HG02981 (cell line): Measurements from ENCODE around the gene TSNAXIP1.
"Not testable (repeated sequence)": the region's sequence is repeated elsewhere in the genome, so short reads cannot be mapped to it uniquely, and the experiment has no call there.

Experiments
- ATAC-seq: cut with Tn5 transposase; IDR thresholded peaks from one replicate; pipeline ENCODE4 v1.9.1; 2021; ENCODE audit warnings: mild to moderate bottlenecking, moderate library complexity; ENCODE audit not compliant: unreplicated experiment

The TSNAXIP1 gene

GRCh38 chr16:67833415-67834241 is 26.9 kb downstream of the TSNAXIP1 start:
- peak; percentile 94 for ATAC-seq

GRCh38 chr16:67834242-67834614 is 27.5 kb downstream of the TSNAXIP1 start:
- ATAC-seq: no peak

GRCh38 chr16:67837190-67837589 is 30.5 kb downstream of the TSNAXIP1 start:
- ATAC-seq: not testable (repeated sequence)

DNA sequence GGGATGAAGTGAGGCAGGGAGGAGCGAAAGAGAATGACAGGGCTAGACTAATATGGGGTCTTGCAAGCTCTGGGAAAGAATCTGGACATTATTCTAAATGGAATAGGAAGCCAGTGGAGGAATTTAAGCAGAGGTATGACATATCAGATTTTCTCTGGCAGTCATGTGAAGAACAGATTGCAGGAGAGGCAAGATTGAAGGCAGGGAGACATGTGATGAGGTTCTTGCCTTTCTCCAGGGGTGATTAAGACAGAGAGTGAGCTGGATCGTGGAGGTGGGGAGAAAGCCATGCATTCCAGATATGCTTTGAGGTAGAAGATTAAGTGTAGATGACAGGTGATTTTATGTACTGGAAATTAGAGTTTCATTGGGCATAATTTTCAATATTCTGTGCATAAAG is 31.1 kb downstream of the TSNAXIP1 start:
- no peak for ATAC-seq

- no peak for ATAC-seq
Observed at GRCh38 chr16:67841198-67841815, 34.6 kb downstream of the TSNAXIP1 start.

GRCh38 chr16:67841816-67842508 is 35.3 kb downstream of the TSNAXIP1 start, which contains the start of gene THAP11:
Gene THAP11, plus strand, starts transcription at chr16:67842320. Its CDS starts 235 bp downstream, at chr16:67842555.
- ATAC-seq: peak; percentile 43

- peak; percentile 4 for ATAC-seq
Observed at GRCh38 chr16:67842509-67843342, 36.0 kb downstream of the TSNAXIP1 start.

GRCh38 chr16:67843343-67843765 is 36.7 kb downstream of the TSNAXIP1 start:
- no peak for ATAC-seq

GRCh38 chr16:67844497-67844896 is 37.8 kb downstream of the TSNAXIP1 start:
- ATAC-seq: no peak

DNA sequence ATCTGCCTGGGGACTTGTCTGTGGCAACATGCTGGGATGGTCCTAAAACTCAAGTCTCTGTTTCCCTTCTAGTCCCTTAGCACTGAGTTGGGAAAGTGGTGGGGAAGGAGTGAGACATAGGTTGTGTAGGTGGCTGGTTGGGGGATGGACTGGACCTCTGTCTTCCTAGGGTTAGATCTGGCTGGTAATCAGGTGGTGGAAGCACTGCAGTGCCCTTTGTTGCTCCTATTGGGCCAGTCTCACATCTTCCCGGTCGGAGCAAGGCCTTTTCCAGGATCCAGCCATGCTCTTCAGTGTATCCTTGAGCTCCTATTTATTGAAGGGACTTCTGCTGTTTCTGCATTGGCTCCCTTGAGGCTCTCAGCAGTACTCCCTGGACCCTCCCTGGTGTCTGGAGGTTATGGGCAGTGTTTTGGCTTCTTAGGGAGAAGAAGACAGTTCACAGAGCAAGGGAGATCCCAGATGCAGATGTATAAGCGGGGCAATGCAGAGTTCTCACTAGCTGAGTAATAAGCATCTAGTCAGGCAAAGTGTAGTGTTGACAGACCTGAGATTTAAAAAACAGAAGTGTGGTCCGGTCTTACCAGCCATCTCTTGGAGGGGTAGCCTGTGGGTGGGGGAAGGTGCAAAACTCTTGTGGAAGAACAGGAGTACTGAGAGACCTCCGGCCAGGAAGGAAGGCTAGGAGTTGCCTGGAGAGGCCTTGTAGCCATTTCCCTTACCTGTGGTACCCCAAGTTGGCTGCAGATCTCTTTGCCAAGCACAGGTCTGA is 38.8 kb downstream of the TSNAXIP1 start:
- no peak for ATAC-seq

- ATAC-seq: no peak
Observed at GRCh38 chr16:67846063-67846319, 39.3 kb downstream of the TSNAXIP1 start.

- peak; percentile 55 for ATAC-seq
Observed at GRCh38 chr16:67846320-67847063, 39.8 kb downstream of the TSNAXIP1 start, which contains the start of gene NUTF2. Gene NUTF2, plus strand, starts transcription at chr16:67846933. Its CDS starts 18,198 bp downstream, at chr16:67865131.

- ATAC-seq: peak; percentile 32
Observed at GRCh38 chr16:67847064-67847861, 40.6 kb downstream of the TSNAXIP1 start, which contains the start of gene CENPT. Gene CENPT, minus strand, starts transcription at chr16:67847693. Its CDS starts 13,834 bp downstream, at chr16:67833859.

DNA sequence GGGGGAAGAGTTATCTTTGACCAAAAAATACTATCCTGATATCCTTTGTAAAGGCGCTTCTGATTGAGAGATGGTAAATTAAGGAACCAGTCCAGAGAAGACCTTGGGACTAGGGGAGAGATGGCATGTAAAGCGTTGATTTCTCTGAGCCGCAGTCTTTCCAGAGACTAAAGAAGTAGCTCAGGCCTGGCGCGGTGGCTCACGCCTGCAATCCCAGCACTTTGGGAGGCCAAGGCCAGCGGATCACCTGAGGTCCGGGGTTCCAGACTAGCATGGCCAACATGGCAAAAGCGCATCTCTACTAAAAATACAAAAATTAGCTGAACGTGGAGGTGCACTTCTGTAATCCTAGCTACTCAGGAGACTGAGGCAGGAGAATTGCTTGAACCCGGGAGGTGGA is 41.4 kb downstream of the TSNAXIP1 start:
- no peak for ATAC-seq

- ATAC-seq: no peak
Observed at GRCh38 chr16:67853670-67854069, 47.0 kb downstream of the TSNAXIP1 start.

- ATAC-seq: no peak
Observed at GRCh38 chr16:67855789-67856188, 49.1 kb downstream of the TSNAXIP1 start.

GRCh38 chr16:67856927-67857546 is 50.3 kb downstream of the TSNAXIP1 start:
- ATAC-seq: no peak
